H9 (cell line): ENCODE results near the gene MYRF. TPM values are rescaled to one million over a fixed set of nuclear protein-coding genes. Genes with fewer than 3 reads are reported as not detected.
A peak's percentile ranks its signal among the peaks of the same experiment; 100 is the strongest.

ENCODE experiments used
- DNase-seq: peaks from one replicate; pipeline ENCODE4 v3.0.0-alpha.2; 2017
- H2AFZ ChIP-seq: one replicate; pipeline ENCODE4 v1.6.1; 2013; ENCODE audit warnings: mild to moderate bottlenecking, low read length, control low read depth, moderate library complexity
- H2AK5ac ChIP-seq: 2 replicates; pipeline ENCODE4 v1.6.1; 2013; ENCODE audit warnings: low read length, control low read depth, mixed read lengths; ENCODE audit not compliant: insufficient read length
- H2BK120ac ChIP-seq: one replicate; pipeline ENCODE4 v1.6.1; 2013; ENCODE audit warnings: low read depth, mild to moderate bottlenecking, low read length, control low read depth, inconsistent platforms; ENCODE audit not compliant: poor library complexity, severe bottlenecking
- H2BK12ac ChIP-seq: 2 replicates; pipeline ENCODE4 v1.6.1; 2013; ENCODE audit warnings: low read length, control low read depth, mixed read lengths, low read depth; ENCODE audit not compliant: insufficient read length
- H2BK15ac ChIP-seq: 2 replicates; pipeline ENCODE4 v1.6.1; 2013; ENCODE audit warnings: low read depth, low read length, control low read depth
- H2BK20ac ChIP-seq: one replicate; pipeline ENCODE4 v1.6.1; 2013; ENCODE audit warnings: low read depth, mild to moderate bottlenecking, low read length, control low read depth, inconsistent platforms; ENCODE audit not compliant: poor library complexity, severe bottlenecking
- H2BK5ac ChIP-seq: 2 replicates; pipeline ENCODE4 v1.6.1; 2013; ENCODE audit warnings: low read length, control low read depth, mixed read lengths; ENCODE audit not compliant: insufficient read length
- H3K14ac ChIP-seq: 2 replicates; pipeline ENCODE4 v1.6.1; 2013; ENCODE audit warnings: low read length, control low read depth; ENCODE audit not compliant: insufficient read depth
- H3K18ac ChIP-seq: 2 replicates; pipeline ENCODE4 v1.6.1; 2013; ENCODE audit warnings: low read depth, mild to moderate bottlenecking, mixed read lengths, low read length, control low read depth; ENCODE audit not compliant: insufficient read length
- H3K23ac ChIP-seq: 2 replicates; pipeline ENCODE4 v1.6.1; 2013; ENCODE audit warnings: low read length, control low read depth, mixed read lengths, low read depth; ENCODE audit not compliant: insufficient read length
- H3K23me2 ChIP-seq: 2 replicates; pipeline ENCODE4 v1.6.1; 2013; ENCODE audit warnings: low read depth, mild to moderate bottlenecking, mixed read lengths, low read length, control low read depth; ENCODE audit not compliant: insufficient read length, poor library complexity, severe bottlenecking
- H3K27ac ChIP-seq: 2 replicates; pipeline ENCODE4 v1.5.1; 2013; ENCODE audit warnings: low read length, control low read depth, mixed read lengths, low read depth; ENCODE audit not compliant: insufficient read length
- H3K27me3 ChIP-seq: 2 replicates; pipeline ENCODE4 v1.6.1; 2013; ENCODE audit warnings: low read length, control low read depth, inconsistent platforms; ENCODE audit not compliant: insufficient read depth
- H3K4ac ChIP-seq: 2 replicates; pipeline ENCODE4 v1.6.1; 2013; ENCODE audit warnings: low read depth, mild to moderate bottlenecking, control low read depth, inconsistent platforms, low read length, moderate library complexity
- H3K4me1 ChIP-seq: 2 replicates; pipeline ENCODE4 v1.6.1; 2013; ENCODE audit warnings: low read length, control low read depth, inconsistent platforms; ENCODE audit not compliant: insufficient read depth
- H3K4me2 ChIP-seq: 2 replicates; pipeline ENCODE4 v1.6.1; 2013; ENCODE audit warnings: low read length, control low read depth, mixed read lengths; ENCODE audit not compliant: insufficient read length, insufficient read depth
- H3K56ac ChIP-seq: 2 replicates; pipeline ENCODE4 v1.6.1; 2013; ENCODE audit warnings: low read depth, mild to moderate bottlenecking, mixed read lengths, low read length, control low read depth; ENCODE audit not compliant: insufficient read length
- H3K79me1 ChIP-seq: 2 replicates; pipeline ENCODE4 v1.6.1; 2013; ENCODE audit warnings: low read depth, mild to moderate bottlenecking, moderate library complexity, low read length, control low read depth, inconsistent platforms; ENCODE audit not compliant: insufficient read depth, poor library complexity, severe bottlenecking
- H3K79me2 ChIP-seq: 2 replicates; pipeline ENCODE4 v1.6.1; 2013; ENCODE audit warnings: low read length, control low read depth, inconsistent platforms; ENCODE audit not compliant: insufficient read depth
- H3K9ac ChIP-seq: 2 replicates; pipeline ENCODE4 v1.6.1; 2013; ENCODE audit warnings: low read length, control low read depth, mixed read lengths; ENCODE audit not compliant: insufficient read length; ENCODE audit errors: extremely low read depth
- H3K9me3 ChIP-seq: one replicate; pipeline ENCODE4 v1.6.1; 2013; ENCODE audit warnings: low read depth, low read length, inconsistent platforms; ENCODE audit not compliant: control insufficient read depth
- H3T11ph ChIP-seq: one replicate; pipeline ENCODE4 v1.6.1; 2013; ENCODE audit warnings: mild to moderate bottlenecking, low read length, control low read depth, inconsistent platforms
- H4K20me1 ChIP-seq: one replicate; pipeline ENCODE4 v1.6.1; 2013; ENCODE audit not compliant: control insufficient read depth, insufficient read length, insufficient read depth
- H4K5ac ChIP-seq: 2 replicates; pipeline ENCODE4 v1.6.1; 2013; ENCODE audit warnings: low read depth, mild to moderate bottlenecking, mixed read lengths, low read length, control low read depth; ENCODE audit not compliant: insufficient read length
- H4K8ac ChIP-seq: replicated peaks from 2 replicates; pipeline ENCODE4 v1.6.1; 2013; ENCODE audit warnings: low read length, control low read depth, mixed read lengths, low read depth; ENCODE audit not compliant: insufficient read length
- H4K91ac ChIP-seq: 2 replicates; pipeline ENCODE4 v1.6.1; 2013; ENCODE audit warnings: low read depth, mild to moderate bottlenecking, moderate library complexity, mixed read lengths, low read length, control low read depth; ENCODE audit not compliant: insufficient read length
- H3K27ac Mint-ChIP-seq, 3 experiments: 2 replicates in 2 of 3; 3 replicates in 1 of 3; pipeline ENCODE4 v1.8.0; 2020 to 2021; ENCODE audit warnings: mixed read lengths in 3 of 3, mild to moderate bottlenecking in 1 of 3, moderate library complexity in 1 of 3
- H3K27me3 Mint-ChIP-seq: 2 replicates; pipeline ENCODE4 v1.8.0; 2021; ENCODE audit warnings: low read depth, mild to moderate bottlenecking, moderate library complexity, mixed read lengths
- H3K36me3 Mint-ChIP-seq, 3 experiments: 2 replicates in 2 of 3; 3 replicates in 1 of 3; pipeline ENCODE4 v1.8.0; 2020 to 2021; ENCODE audit warnings: low read depth in 3 of 3, mixed read lengths in 3 of 3; ENCODE audit not compliant: insufficient read depth in 1 of 3
- H3K4me1 Mint-ChIP-seq, 2 experiments: 2 replicates each; pipeline ENCODE4 v1.8.0; 2020; ENCODE audit warnings: mixed read lengths in 2 of 2
- H3K4me3 Mint-ChIP-seq, 2 experiments: 2 replicates in 1 of 2; 3 replicates in 1 of 2; pipeline ENCODE4 v1.8.0; 2020 to 2021; ENCODE audit warnings: mild to moderate bottlenecking in 2 of 2, mixed read lengths in 2 of 2, moderate library complexity in 1 of 2
- H3K9me3 Mint-ChIP-seq, 2 experiments: 2 replicates in 1 of 2; 3 replicates in 1 of 2; pipeline ENCODE4 v1.8.0; 2020; ENCODE audit warnings: mild to moderate bottlenecking in 2 of 2, mixed read lengths in 2 of 2, moderate library complexity in 1 of 2
- CTCF ChIP-seq: fragments of 200-600 bp; sonication (generic); conservative IDR thresholded peaks from 3 replicates; pipeline ENCODE4 v1.8.0; 2021; ENCODE audit warnings: antibody characterized with exemption, mild to moderate bottlenecking
- WGBS: extraction: QIAGEN DNeasy Blood & Tissue Kit; methylation state at CpG from one replicate; pipeline ENCODE4 v1.1.7; 2013; ENCODE audit warnings: missing lambda C conversion rate, low lambda C conversion rate, mixed read lengths; ENCODE audit not compliant: insufficient read length; ENCODE audit errors: extremely low coverage; 5-methylcytosine and 5-hydroxymethylcytosine counted together
- total RNA-seq: library from RNA; stranded (reverse); gene quantifications from 2 replicates; pipeline ENCODE4 v1.2.1, GENCODE V29; 2021

The MYRF gene
- total RNA-seq, 1 experiment from 2014 or later: 13.9 TPM

GRCh38 chr11:61749591-61750217 is 2.7 kb upstream of the MYRF start:
- H3K4me1 Mint-ChIP-seq: peaks cover 37 to 62% of the 10 kb centered on the region in 2 experiments
- Histone ChIP-seq H3K23me2 (peaks cover 5% of the 10 kb centered on the region), H3K14ac (no peak overlapping the region), H3K9me3 (no peaks in the 10 kb centered on the region), H2BK15ac (no peak overlapping the region), H2AK5ac (no peak overlapping the region), H4K8ac (no peak overlapping the region), H3K27ac (no peak overlapping the region), H3K4ac (no peak overlapping the region), H2BK20ac (no peak overlapping the region), H2BK5ac (no peak overlapping the region), H2AFZ (no peak overlapping the region), H3K79me2 (no peaks in the 10 kb centered on the region), H2BK12ac (no peak overlapping the region), H3K23ac (no peak overlapping the region), H2BK120ac (no peak overlapping the region), H3K9ac (no peak overlapping the region), H4K91ac (no peak overlapping the region), H3T11ph (no peak overlapping the region), H4K20me1 (no peaks in the 10 kb centered on the region), H4K5ac (no peak overlapping the region), H3K79me1 (no peaks in the 10 kb centered on the region), H3K18ac (no peak overlapping the region), H3K56ac (no peak overlapping the region), H3K4me1 (peaks cover 2% of the 10 kb centered on the region; the same call in 1 of the 2 replicates), H3K4me2 (no peak overlapping the region), H3K27me3 (peaks cover 8% of the 10 kb centered on the region; the same call in 1 of the 2 replicates)
- H3K9me3 Mint-ChIP-seq: peaks cover 0 to 3% of the 10 kb centered on the region in 2 experiments; a peak in 1 of 5 replicates
- WGBS: no CpG with 5 or more reads among the region's 21 CpGs
- H3K4me3 Mint-ChIP-seq: peak overlapping the region in 1 of 2 experiments; percentile 3; a peak in 4 of 5 replicates
- no peak for DNase-seq
- H3K27me3 Mint-ChIP-seq: peaks cover 38% of the 10 kb centered on the region
- TF ChIP-seq CTCF: no peak
- H3K36me3 Mint-ChIP-seq: no peaks in the 10 kb centered on the region
- H3K27ac Mint-ChIP-seq: peak overlapping the region in 1 of 3 experiments; percentile 10; a peak in 3 of 7 replicates
